HG03135 (cell line): ENCODE data around the gene CDH8.
"Not testable (repeated sequence)": the region's sequence is repeated elsewhere in the genome, so short reads cannot be mapped to it uniquely, and the experiment has no call there.

Experiments used
- ATAC-seq: cut with Tn5 transposase; IDR thresholded peaks from one replicate; pipeline ENCODE4 v1.9.1; 2021; ENCODE audit warnings: mild to moderate bottlenecking, moderate library complexity; ENCODE audit not compliant: unreplicated experiment

CDH8 gene

DNA sequence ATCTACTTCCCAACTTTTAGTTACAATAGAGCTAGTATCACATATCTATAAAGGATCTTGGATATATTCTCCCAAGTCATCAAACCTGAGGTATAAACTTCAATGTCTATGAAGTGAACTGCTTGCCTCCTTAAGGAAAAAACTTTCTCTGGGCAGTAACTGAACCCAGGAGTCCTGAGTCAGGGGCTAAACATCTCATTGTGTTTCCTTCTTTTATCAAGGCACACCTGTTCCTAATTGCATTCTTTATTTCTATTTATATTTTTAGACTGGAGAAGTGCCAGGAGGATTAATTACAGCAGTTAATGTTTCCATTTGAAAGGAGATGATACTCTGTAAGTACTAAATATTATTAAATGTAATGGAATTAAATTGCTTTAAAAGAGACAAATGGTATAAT is 98.6 kb downstream of the CDH8 start:
- no peak for ATAC-seq

- ATAC-seq: no peak
Measured at GRCh38 chr16:61936522-61936921, 99.7 kb downstream of the CDH8 start.

DNA sequence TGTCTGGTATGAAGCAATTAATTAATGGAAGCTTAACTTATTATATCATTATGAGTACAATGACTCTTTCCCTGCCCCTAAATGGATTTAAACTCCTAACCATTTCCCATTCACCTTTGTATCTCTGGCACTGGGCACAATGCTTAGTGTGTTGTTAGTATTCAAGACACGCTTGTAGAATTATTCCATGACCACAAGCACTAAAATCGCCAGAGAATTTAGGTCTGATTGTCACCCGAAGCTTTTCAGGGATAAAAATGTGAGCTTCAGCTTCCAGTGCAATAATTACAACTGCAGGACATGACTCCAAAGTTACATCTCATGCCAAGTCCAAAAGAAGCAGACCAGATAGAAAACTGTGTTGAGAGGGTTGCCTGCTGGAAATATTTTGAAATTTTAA is 101.6 kb downstream of the CDH8 start:
- no peak for ATAC-seq

DNA sequence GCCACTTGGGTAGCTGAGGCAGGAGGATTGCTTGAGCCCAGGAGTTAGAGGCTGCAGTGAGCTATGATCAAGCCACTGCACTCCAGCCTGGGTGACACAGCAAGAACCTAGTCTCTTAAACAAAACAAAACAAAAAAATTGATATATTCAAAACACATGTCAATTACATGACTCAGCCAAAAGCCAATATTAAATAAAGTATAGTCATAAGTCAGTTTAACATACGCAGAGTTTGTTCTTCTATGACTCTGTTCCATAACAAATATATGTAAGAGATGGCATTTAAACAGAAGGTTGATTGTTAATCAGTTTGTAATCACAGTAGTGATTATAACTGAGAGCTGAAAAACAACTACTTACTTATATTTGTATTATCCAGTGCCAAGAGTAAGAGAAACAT is 106.5 kb downstream of the CDH8 start:
- no peak for ATAC-seq

- no peak for ATAC-seq
Measured at GRCh38 chr16:61926766-61927165, 109.5 kb downstream of the CDH8 start.

- no peak for ATAC-seq
Measured at GRCh38 chr16:61923629-61924028, 112.6 kb downstream of the CDH8 start.

- no peak for ATAC-seq
Measured at GRCh38 chr16:61921373-61921772, 114.9 kb downstream of the CDH8 start.

DNA sequence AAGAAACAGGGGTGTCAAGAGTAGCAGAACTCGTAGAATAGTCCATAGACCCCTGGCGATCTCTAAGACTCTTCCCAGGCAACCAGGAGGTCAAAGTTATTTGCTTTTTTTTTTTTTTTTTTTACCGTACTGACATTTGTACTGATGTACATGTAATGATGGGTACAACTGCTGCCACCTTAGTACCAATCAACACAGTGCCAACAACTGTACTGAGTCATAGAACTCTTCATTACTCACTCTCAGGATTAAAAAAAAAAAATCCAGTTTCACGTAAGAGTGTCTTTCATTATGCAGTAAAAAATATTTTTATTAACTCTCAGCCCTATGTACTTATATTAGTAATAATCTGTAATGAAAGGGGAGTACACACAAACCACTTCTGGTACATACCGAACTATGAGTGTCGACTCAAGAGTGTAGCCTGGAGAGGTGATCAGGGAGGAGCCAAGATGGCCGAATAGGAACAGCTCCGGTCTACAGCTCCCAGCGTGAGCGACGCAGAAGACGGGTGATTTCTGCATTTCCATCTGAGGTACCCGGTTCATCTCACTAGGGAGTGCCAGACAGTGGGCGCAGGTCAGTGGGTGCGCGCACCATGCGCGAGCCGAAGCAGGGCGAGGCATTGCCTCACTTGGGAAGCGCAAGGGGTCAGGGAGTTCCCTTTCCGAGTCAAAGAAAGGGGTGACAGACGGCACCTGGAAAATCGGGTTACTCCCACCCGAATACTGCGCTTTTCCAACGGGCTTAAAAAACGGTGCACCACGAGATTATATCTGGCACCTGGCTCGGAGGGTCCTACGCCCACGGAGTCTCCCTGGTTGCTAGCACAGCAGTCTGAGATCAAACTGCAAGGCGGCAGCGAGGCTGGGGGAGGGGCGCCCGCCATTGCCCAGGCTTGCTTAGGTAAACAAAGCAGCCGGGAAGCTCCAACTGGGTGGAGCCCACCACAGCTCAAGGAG is 118.1 kb downstream of the CDH8 start:
- not testable (repeated sequence) for ATAC-seq

GRCh38 chr16:61915569-61915968 is 120.7 kb downstream of the CDH8 start:
- ATAC-seq: no peak

DNA sequence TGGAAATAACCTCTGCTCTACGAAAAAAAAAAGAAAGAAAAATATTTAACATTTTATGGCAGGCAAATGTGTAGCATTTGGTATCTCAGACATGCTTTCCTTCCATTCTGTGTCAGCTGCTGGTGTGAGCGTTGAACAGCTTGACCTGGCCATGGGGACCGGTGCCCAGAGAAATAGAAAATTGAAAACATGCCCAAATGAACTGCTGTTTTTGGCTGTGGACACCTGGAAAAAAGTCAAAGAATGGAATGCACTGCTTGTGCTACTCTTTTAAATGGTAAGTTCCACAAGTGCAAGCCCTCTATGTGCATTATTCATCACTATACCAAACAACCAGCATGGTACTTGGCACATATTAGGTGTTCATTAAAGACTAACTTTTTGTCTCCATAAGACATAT is 127.2 kb downstream of the CDH8 start:
- ATAC-seq: no peak

- no peak for ATAC-seq
Measured at GRCh38 chr16:61908426-61908825, 127.8 kb downstream of the CDH8 start.

GRCh38 chr16:61901689-61902088 is 134.5 kb downstream of the CDH8 start:
- ATAC-seq: no peak

- ATAC-seq: no peak
Measured at GRCh38 chr16:61900482-61900881, 135.8 kb downstream of the CDH8 start.

- no peak for ATAC-seq
Measured at GRCh38 chr16:61897657-61898056, 138.6 kb downstream of the CDH8 start.

GRCh38 chr16:61892531-61892930 is 143.7 kb downstream of the CDH8 start:
- ATAC-seq: no peak

GRCh38 chr16:61891460-61891859 is 144.8 kb downstream of the CDH8 start:
- ATAC-seq: no peak

DNA sequence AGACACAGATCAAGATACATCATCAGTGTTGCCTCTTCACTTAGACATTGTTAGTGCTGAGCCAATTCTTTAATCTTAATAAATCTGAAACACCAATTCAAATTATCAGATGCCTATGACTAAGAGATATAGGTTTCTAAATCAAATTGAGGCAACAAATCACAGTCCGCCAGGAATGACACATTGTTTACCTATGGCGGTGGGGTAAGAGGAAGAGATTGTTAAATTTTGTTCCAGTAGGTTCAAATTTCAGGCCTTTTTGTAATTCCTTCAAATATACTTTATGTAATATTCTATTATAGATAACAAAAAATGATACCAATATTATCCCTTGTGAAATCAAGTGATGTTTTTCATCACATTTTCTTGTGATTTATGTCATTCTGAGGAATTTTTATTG is 145.9 kb downstream of the CDH8 start:
- ATAC-seq: no peak

DNA sequence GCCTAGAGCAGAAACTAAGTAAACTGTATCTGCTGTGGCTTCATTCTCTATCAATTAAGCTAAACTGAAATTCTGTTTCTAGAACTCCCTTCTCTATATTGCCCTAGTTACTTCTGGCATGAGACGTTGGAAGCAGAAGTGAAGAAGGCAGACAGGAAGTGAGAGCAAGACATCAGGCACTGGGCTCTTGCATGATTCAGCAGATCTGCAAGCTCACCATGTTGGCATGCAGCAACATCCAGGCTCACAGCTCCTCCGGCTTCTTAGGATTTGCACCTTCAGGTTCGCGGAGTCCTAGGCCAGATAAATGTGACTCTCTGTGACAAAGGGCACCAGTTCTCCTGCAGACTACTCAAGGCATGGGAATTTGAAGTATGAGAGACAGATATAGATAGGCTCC is 148.3 kb downstream of the CDH8 start:
- no peak for ATAC-seq

- no peak for ATAC-seq
Measured at GRCh38 chr16:61885343-61885742, 150.9 kb downstream of the CDH8 start.

DNA sequence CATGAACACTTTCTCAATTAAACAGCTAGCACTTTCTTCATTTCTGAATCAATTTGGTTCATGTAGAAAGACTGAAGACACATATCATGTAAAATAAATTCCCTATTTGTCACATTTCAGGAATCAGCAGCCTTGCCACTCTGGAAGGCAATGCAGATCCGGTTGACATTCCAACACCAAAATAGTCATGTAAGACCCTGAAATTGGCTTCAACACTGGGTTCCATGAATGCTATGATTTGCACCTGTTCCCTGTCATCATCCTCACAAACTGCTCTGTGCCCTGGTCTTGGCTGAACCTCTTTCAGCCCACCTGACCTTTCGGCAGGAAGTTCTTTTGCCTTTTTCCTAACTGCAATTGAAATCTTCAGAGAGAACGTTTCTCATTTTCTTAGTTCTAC is 156.9 kb downstream of the CDH8 start:
- ATAC-seq: no peak

- ATAC-seq: no peak
Measured at GRCh38 chr16:61877436-61877835, 158.8 kb downstream of the CDH8 start.

- ATAC-seq: no peak
Measured at GRCh38 chr16:61872778-61873119, 163.5 kb downstream of the CDH8 start.
